GM20000 (cell line): ENCODE results near the gene ANXA1.

ENCODE experiments used
- DNase-seq: peaks from one replicate; pipeline ENCODE4 v3.0.0; 2012; ENCODE audit warnings: low spot score
- TF ChIP-seq, protein P1 (sequence below): IDR thresholded peaks from 2 replicates; pipeline ENCODE4 v1.5.1; 2012; ENCODE audit warnings: mild to moderate bottlenecking, control low read depth; ENCODE audit errors: extremely low read depth, missing control alignments

The ANXA1 gene

DNA sequence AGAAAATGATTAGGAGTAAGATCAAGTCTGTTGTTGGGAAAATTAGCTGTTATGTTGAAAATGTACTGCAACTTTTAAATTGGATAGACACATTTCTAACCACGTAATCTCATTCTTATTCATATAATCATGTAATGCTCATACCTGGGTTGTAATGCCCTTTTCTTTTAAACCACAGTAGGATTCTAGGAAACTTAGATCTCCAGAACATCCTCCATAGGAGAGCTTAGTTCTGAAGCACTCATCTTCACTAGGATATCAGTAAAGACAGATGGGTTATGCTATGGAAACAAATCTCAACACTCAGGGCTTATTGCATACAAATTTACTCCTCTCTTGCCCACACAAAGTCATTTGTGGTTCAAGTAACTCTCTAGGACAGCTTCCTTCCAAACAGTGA lies 34.8 kb upstream of the ANXA1 start:
- TF ChIP-seq, protein P1, sequence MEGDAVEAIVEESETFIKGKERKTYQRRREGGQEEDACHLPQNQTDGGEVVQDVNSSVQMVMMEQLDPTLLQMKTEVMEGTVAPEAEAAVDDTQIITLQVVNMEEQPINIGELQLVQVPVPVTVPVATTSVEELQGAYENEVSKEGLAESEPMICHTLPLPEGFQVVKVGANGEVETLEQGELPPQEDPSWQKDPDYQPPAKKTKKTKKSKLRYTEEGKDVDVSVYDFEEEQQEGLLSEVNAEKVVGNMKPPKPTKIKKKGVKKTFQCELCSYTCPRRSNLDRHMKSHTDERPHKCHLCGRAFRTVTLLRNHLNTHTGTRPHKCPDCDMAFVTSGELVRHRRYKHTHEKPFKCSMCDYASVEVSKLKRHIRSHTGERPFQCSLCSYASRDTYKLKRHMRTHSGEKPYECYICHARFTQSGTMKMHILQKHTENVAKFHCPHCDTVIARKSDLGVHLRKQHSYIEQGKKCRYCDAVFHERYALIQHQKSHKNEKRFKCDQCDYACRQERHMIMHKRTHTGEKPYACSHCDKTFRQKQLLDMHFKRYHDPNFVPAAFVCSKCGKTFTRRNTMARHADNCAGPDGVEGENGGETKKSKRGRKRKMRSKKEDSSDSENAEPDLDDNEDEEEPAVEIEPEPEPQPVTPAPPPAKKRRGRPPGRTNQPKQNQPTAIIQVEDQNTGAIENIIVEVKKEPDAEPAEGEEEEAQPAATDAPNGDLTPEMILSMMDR, result no peak
- DNase-seq, result no peak

DNA sequence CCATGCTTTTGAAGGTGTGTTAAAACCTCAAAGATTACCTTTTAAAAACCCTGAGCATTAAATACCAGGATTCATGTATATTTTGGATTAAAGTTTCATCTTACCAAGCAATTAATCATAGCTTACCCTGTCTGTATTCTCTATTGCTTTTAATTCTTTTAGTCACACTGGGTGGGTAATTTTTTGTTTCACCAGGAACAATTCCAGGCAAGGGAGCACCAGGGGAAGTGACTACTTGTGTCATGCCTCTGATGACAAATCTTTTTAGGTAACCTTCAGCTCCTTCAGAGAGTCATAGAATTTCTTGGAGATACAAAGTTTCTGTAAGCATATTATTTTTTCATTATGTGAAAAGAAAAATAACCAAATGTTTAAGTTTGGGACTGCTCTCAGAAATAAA lies 33.4 kb upstream of the ANXA1 start:
- TF ChIP-seq, protein P1, result no peak
- no peak for DNase-seq

DNA sequence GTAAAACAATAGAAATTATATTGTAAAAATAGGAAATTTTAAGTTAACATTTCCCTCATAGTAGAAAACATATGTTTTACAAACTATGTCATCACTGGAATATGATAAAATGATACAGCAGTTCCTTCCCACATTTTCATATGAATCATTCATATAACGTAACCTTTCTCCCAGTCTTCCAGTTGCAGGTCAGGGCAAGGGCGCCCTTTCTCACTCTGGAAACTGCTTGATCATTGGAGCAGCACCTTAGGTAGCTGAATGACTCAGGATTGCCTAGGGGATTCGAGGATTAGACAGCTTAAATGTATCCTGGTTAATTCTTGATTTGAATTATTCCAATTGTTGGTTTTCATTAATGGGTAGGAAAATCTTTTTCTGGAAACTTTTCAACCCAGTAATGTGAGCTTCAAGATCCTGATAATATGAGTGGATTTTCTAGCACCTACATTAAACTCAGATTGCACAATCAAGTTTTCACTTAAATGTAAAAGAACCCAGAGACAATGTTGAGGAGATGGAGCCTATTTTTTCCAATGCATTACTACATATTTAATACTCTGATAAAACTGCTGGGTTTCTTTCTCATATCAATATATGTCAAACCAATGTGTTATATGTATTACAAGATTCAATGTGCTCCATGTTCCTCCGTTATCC lies 32.6 kb upstream of the ANXA1 start:
- DNase-seq, result no peak
- TF ChIP-seq, protein P1, result no peak

DNA sequence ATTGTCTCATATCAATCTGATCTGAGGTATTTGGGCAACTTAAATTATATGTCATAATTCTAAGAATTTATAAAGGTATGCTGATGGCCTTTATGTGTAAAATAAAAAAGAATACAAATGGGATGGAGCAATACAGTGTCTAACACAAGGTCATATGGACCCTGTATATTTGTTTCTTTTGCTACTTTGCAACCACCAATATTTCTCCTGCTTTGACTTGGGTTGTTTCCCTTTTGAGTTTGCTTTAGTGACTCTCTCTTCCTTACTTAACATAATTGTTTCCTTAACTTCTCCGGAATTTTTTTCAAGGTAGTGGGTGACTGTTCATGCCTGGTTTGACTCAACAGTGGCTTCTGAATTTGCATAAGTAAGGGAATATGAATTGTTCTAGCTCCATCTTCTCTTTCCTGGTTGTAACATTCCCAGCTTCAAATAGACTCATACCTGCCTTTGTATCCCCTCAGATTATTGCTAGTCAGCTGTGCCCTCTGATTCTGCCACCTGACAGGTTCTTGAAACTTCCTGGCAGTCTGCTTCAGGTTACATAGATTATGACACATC lies 30.2 kb upstream of the ANXA1 start:
- DNase-seq, result no peak
- TF ChIP-seq, protein P1, result no peak

DNA sequence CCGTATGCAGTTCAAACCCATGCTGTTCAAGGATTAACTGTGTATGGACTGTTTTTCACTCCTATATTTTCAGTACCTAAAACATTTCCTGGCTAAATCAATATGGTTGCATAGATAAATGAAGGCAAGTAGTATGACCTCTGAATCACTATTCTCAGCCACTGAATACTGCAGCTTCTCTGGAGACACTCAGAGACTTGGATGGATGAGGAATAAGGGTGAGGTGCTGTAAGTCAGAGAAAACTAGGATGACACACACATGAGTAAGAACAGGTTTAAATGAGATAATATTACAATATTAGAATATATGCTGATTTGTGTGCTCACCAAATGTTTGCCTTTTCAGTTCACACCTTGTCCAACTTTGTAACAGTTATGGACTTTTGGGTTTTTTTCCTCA lies 26.0 kb upstream of the ANXA1 start:
- DNase-seq, result no peak

DNA sequence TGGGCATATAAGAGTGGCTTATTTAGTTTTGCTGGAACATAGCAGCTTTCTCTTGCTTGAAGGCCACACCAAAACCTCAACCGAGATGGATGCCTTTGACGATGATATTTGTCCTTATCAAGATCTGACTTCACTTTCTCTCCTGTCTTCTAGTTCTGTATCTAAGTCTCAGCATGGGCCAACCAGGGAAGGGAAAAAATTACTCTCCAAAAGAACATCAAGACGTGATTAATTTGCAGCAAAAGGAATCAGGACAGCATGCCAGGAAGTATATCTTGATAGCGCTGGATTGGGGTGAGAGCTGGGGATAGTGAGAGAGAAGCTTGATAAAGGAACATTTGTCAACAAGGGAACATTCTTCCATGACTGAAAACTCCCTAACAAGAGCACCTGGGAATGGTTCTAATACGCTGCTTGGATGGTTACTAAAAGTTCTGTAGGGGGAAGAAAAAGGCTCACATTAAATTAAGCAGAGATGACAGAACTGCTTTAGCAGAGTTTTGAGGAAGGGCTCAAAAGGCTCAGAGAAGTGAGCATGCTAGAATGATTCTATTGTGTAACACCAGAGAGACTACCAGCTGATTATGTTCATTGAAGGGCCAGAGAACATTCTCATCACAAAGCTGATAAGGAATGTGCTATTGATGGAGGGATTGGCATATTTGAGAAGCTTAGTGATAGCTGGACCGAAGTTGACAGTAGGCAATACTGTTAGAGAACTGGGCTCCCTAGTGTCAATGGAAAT lies 21.6 kb upstream of the ANXA1 start:
- TF ChIP-seq, protein P1, result no peak
- no peak for DNase-seq

More for the DNA sequence above, 26.0 kb upstream of the ANXA1 start:
- TF ChIP-seq, protein P1, result no peak

DNA sequence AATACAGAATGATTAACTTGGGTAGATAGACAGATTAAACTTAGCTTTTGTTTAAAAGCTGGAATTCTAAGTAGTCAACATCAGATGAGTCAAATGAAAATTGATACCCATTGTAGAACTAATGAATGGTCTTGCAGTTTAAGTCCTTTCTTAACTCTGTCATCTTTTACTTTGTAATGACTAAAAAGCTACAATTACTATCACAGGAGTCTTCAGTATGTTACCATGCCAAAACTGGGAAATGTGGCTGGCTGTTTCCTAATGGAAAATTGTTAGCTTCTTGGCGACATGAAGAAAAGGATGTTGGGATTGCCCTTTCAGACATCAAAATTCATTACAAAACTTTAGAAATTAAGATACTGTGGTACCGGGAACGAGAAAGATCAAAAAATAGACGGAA lies 20.2 kb upstream of the ANXA1 start:
- TF ChIP-seq, protein P1, result no peak
- DNase-seq, result no peak
